ENCODE data around the gene CAMK4.
"Not testable (repeated sequence)": the region's sequence is repeated elsewhere in the genome, so short reads cannot be mapped to it uniquely, and the experiment has no call there.

Gene CAMK4

GRCh38 chr5:111401906-111402305 lies 177.7 kb downstream of the CAMK4 start:
- no peak for DNase-seq (ENCODE audit: low spot score)
- H3K36me3 Mint-ChIP-seq (ENCODE audit: low read depth) = peaks cover 82% of the 10 kb centered on the region
- no peak overlapping the region for H3K4me3 Mint-ChIP-seq
- H3K9me3 Mint-ChIP-seq = peaks cover 16% of the 10 kb centered on the region
- peaks cover 12% of the 10 kb centered on the region for H3K4me1 Mint-ChIP-seq (ENCODE audit: low read depth)
- no peak overlapping the region for H3K27ac Mint-ChIP-seq
- no peaks in the 10 kb centered on the region for H3K27me3 Mint-ChIP-seq (ENCODE audit: low read depth)

DNA sequence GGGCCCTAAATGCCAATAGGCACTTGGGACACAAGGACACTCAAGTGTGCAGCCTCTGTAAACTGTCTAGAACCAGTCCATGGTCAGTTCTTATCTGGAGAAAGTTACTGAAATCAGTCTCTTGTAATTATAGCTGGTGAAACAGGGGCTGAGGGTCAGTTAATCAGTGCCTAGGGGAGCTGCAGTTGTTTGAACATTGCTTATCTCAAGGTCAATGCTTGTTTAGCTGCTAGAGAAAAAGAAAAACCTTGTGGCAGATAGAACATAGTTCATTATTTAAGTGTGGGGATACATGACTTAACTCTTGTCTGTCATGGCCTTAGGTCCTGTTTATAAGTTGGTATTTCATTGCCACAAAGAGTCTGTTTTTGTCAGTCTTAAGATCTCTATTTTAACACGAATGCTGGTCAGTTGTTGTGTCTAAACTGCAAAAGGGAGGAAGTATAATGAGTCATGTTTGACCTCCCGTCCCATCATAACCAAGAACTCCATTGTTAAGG lies 180.1 kb downstream of the CAMK4 start:
- Mint-ChIP-seq H3K9me3 (peaks cover 32% of the 10 kb centered on the region), H3K27ac (no peak overlapping the region), H3K4me3 (no peak overlapping the region), H3K4me1 (ENCODE audit: low read depth) (no peaks in the 10 kb centered on the region), H3K36me3 (ENCODE audit: low read depth) (peaks cover 82% of the 10 kb centered on the region), H3K27me3 (ENCODE audit: low read depth) (no peaks in the 10 kb centered on the region)
- no peak for DNase-seq (ENCODE audit: low spot score)

GRCh38 chr5:111407562-111407961 lies 183.4 kb downstream of the CAMK4 start:
- peaks cover 28% of the 10 kb centered on the region for H3K9me3 Mint-ChIP-seq
- peaks cover 66% of the 10 kb centered on the region for H3K36me3 Mint-ChIP-seq (ENCODE audit: low read depth)

GRCh38 chr5:111408817-111409216 lies 184.6 kb downstream of the CAMK4 start:
- Mint-ChIP-seq H3K9me3 (peaks cover 26% of the 10 kb centered on the region), H3K4me1 (ENCODE audit: low read depth) (no peaks in the 10 kb centered on the region), H3K27ac (no peak overlapping the region), H3K27me3 (ENCODE audit: low read depth) (no peaks in the 10 kb centered on the region), H3K4me3 (no peak overlapping the region), H3K36me3 (ENCODE audit: low read depth) (peaks cover 56% of the 10 kb centered on the region)
- no peak for DNase-seq (ENCODE audit: low spot score)

More at GRCh38 chr5:111407562-111407961, 183.4 kb downstream of the CAMK4 start:
- DNase-seq (ENCODE audit: low spot score) = no peak
- no peaks in the 10 kb centered on the region for H3K27me3 Mint-ChIP-seq (ENCODE audit: low read depth)
- no peaks in the 10 kb centered on the region for H3K4me1 Mint-ChIP-seq (ENCODE audit: low read depth)
- H3K27ac Mint-ChIP-seq = no peak overlapping the region
- H3K4me3 Mint-ChIP-seq = no peak overlapping the region

GRCh38 chr5:111409266-111409665 lies 185.1 kb downstream of the CAMK4 start:
- H3K9me3 Mint-ChIP-seq = peaks cover 26% of the 10 kb centered on the region
- not testable (repeated sequence) for H3K4me1 Mint-ChIP-seq (ENCODE audit: low read depth); H3K27ac Mint-ChIP-seq; DNase-seq (ENCODE audit: low spot score); H3K27me3 Mint-ChIP-seq (ENCODE audit: low read depth); H3K4me3 Mint-ChIP-seq
- H3K36me3 Mint-ChIP-seq (ENCODE audit: low read depth) = peaks cover 53% of the 10 kb centered on the region

GRCh38 chr5:111410067-111410466 lies 185.9 kb downstream of the CAMK4 start:
- peaks cover 26% of the 10 kb centered on the region for H3K9me3 Mint-ChIP-seq
- not testable (repeated sequence) for DNase-seq (ENCODE audit: low spot score); H3K4me3 Mint-ChIP-seq; H3K27me3 Mint-ChIP-seq (ENCODE audit: low read depth); H3K4me1 Mint-ChIP-seq (ENCODE audit: low read depth); H3K27ac Mint-ChIP-seq
- peaks cover 46% of the 10 kb centered on the region for H3K36me3 Mint-ChIP-seq (ENCODE audit: low read depth)

GRCh38 chr5:111411301-111411700 lies 187.1 kb downstream of the CAMK4 start:
- Mint-ChIP-seq H3K4me1 (ENCODE audit: low read depth) (peaks cover 6% of the 10 kb centered on the region), H3K9me3 (peaks cover 22% of the 10 kb centered on the region), H3K27ac (no peak overlapping the region), H3K4me3 (no peak overlapping the region), H3K36me3 (ENCODE audit: low read depth) (peaks cover 41% of the 10 kb centered on the region), H3K27me3 (ENCODE audit: low read depth) (no peaks in the 10 kb centered on the region)
- DNase-seq (ENCODE audit: low spot score) = no peak

GRCh38 chr5:111412593-111412992 lies 188.4 kb downstream of the CAMK4 start:
- DNase-seq (ENCODE audit: low spot score) = no peak
- H3K27me3 Mint-ChIP-seq (ENCODE audit: low read depth) = no peaks in the 10 kb centered on the region
- no peak overlapping the region for H3K27ac Mint-ChIP-seq
- H3K9me3 Mint-ChIP-seq = peaks cover 15% of the 10 kb centered on the region
- H3K36me3 Mint-ChIP-seq (ENCODE audit: low read depth) = peaks cover 32% of the 10 kb centered on the region
- H3K4me1 Mint-ChIP-seq (ENCODE audit: low read depth) = peaks cover 6% of the 10 kb centered on the region
- H3K4me3 Mint-ChIP-seq = no peak overlapping the region

GRCh38 chr5:111415053-111415452 lies 190.9 kb downstream of the CAMK4 start:
- peaks cover 22% of the 10 kb centered on the region for H3K36me3 Mint-ChIP-seq (ENCODE audit: low read depth)
- no peaks in the 10 kb centered on the region for H3K27me3 Mint-ChIP-seq (ENCODE audit: low read depth)
- peak overlapping the region; percentile 63 for H3K27ac Mint-ChIP-seq
- peak; percentile 13 for DNase-seq (ENCODE audit: low spot score)
- peaks cover 6% of the 10 kb centered on the region for H3K4me1 Mint-ChIP-seq (ENCODE audit: low read depth)
- H3K9me3 Mint-ChIP-seq = peaks cover 9% of the 10 kb centered on the region
- H3K4me3 Mint-ChIP-seq = no peak overlapping the region

- Mint-ChIP-seq H3K4me1 (ENCODE audit: low read depth) (peaks cover 7% of the 10 kb centered on the region), H3K9me3 (peaks cover 9% of the 10 kb centered on the region), H3K27me3 (ENCODE audit: low read depth) (no peaks in the 10 kb centered on the region), H3K27ac (no peak overlapping the region), H3K36me3 (ENCODE audit: low read depth) (peaks cover 46% of the 10 kb centered on the region), H3K4me3 (no peak overlapping the region)
- no peak for DNase-seq (ENCODE audit: low spot score)
Measured at GRCh38 chr5:111422245-111422644, 198.1 kb downstream of the CAMK4 start.

- peaks cover 7% of the 10 kb centered on the region for H3K4me1 Mint-ChIP-seq (ENCODE audit: low read depth)
- H3K27me3 Mint-ChIP-seq (ENCODE audit: low read depth) = no peaks in the 10 kb centered on the region
- no peak overlapping the region for H3K27ac Mint-ChIP-seq
- peaks cover 12% of the 10 kb centered on the region for H3K9me3 Mint-ChIP-seq
- H3K4me3 Mint-ChIP-seq = no peak overlapping the region
- H3K36me3 Mint-ChIP-seq (ENCODE audit: low read depth) = peaks cover 46% of the 10 kb centered on the region
- DNase-seq (ENCODE audit: low spot score) = no peak
Measured at GRCh38 chr5:111422747-111423720, 198.8 kb downstream of the CAMK4 start.

GRCh38 chr5:111425205-111425604 lies 201.0 kb downstream of the CAMK4 start:
- H3K4me1 Mint-ChIP-seq (ENCODE audit: low read depth) = peaks cover 12% of the 10 kb centered on the region
- H3K9me3 Mint-ChIP-seq = peaks cover 25% of the 10 kb centered on the region
- no peaks in the 10 kb centered on the region for H3K27me3 Mint-ChIP-seq (ENCODE audit: low read depth)
- peaks cover 55% of the 10 kb centered on the region for H3K36me3 Mint-ChIP-seq (ENCODE audit: low read depth)
- no peak for DNase-seq (ENCODE audit: low spot score)
- H3K27ac Mint-ChIP-seq = no peak overlapping the region
- no peak overlapping the region for H3K4me3 Mint-ChIP-seq

DNA sequence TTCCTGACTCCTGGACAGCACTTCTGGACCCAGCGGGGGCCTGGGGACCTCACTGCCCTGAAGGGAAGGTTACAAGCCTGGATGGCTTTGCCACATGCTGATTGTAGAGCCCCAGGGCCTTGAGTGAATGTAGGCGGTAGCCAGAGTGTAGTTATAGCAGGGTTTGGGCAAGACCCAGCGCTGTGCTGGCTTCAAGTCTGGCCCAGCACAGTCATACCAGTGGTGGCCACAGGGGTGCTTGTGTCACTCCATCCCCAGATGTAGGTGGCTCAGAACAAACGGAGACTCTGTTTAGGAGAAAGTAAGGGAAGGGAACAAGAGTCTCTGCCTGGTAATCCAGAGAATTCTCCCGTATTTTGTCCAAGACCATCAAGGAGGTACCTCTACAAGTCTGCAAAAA lies 203.6 kb downstream of the CAMK4 start:
- peaks cover 52% of the 10 kb centered on the region for H3K36me3 Mint-ChIP-seq (ENCODE audit: low read depth)
- no peak overlapping the region for H3K4me3 Mint-ChIP-seq
- H3K9me3 Mint-ChIP-seq = peaks cover 27% of the 10 kb centered on the region
- H3K27ac Mint-ChIP-seq = no peak overlapping the region
- H3K27me3 Mint-ChIP-seq (ENCODE audit: low read depth) = no peaks in the 10 kb centered on the region
- no peak for DNase-seq (ENCODE audit: low spot score)
- peaks cover 23% of the 10 kb centered on the region for H3K4me1 Mint-ChIP-seq (ENCODE audit: low read depth)

DNA sequence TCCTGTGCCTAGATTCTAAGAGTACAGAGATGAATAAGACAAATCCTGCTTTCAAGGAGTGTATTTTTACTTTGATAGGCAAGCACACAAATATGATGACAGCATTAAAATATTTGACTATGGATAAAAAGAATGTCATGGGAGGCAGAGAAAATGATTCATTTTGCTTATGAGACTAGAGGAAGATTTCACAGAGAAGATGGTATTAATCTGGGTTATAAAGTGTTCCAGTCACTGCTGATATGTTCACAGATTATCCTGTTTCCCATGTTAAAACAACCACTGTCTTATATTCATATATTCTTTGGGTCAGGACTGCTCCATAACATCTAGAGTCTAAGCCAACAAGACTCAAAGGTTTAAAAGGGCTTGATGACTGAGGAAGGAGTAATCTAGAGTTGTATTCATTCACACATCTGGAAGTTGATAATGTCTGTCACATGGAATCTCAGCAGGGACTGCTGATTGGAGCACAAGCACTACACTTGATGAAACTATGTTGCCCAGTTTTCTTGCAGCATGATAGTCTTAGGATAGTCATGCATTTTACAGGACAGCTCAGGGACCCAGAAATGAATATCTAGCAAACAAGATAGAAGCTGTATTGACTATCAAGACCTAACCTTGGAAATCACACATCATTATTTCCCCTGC lies 208.8 kb downstream of the CAMK4 start:
- Mint-ChIP-seq H3K9me3 (peaks cover 19% of the 10 kb centered on the region), H3K4me1 (ENCODE audit: low read depth) (peaks cover 25% of the 10 kb centered on the region), H3K27me3 (ENCODE audit: low read depth) (no peaks in the 10 kb centered on the region), H3K27ac (no peak overlapping the region), H3K4me3 (no peak overlapping the region), H3K36me3 (ENCODE audit: low read depth) (peaks cover 35% of the 10 kb centered on the region)
- DNase-seq (ENCODE audit: low spot score) = no peak
